Left renal pelvis (tissue), 4 donors: ENCODE measurements around the gene CXorf58. TPM values are rescaled to one million over a fixed set of nuclear protein-coding genes. Genes with fewer than 3 reads are reported as not detected.
"Not testable (repeated sequence)": the region's sequence is repeated elsewhere in the genome, so short reads cannot be mapped to it uniquely, and the experiment has no call there.

Experiments used
- DNase-seq, 4 donors: peaks; one replicate each; pipeline ENCODE4 v3.0.0-alpha.2; 2013; ENCODE audit warnings: low read depth in 4 of 4, low spot score in 3 of 4
- polyA plus RNA-seq, 4 donors: library from polyadenylated mRNA; unstranded; fragments of 120-200 nt; gene quantifications; one replicate each; pipeline ENCODE4 v1.2.1, GENCODE V29; 2013; ENCODE audit not compliant: insufficient read length in 4 of 4

Gene CXorf58, protein sequence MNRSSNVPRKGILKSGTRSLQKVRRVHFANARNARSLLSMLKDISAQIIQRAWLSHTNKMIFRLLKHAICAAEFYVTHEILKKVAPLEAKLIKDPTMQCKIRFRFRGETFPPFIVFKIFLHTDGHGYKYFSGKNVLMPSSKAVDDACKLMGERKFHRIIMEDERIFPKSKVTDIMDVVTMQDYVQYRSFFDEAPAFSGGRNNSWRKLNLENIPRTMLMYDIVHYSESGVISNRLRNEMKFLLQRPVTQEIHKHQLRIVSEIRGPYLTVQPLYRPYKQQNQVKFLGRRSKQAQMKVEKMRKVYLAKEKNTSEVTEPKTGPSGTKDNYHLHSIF
- under 1 TPM in 3 of 4 donors, not detected in 1; 0.15 to 0.23 (median 0.17) TPM for polyA plus RNA-seq

DNA sequence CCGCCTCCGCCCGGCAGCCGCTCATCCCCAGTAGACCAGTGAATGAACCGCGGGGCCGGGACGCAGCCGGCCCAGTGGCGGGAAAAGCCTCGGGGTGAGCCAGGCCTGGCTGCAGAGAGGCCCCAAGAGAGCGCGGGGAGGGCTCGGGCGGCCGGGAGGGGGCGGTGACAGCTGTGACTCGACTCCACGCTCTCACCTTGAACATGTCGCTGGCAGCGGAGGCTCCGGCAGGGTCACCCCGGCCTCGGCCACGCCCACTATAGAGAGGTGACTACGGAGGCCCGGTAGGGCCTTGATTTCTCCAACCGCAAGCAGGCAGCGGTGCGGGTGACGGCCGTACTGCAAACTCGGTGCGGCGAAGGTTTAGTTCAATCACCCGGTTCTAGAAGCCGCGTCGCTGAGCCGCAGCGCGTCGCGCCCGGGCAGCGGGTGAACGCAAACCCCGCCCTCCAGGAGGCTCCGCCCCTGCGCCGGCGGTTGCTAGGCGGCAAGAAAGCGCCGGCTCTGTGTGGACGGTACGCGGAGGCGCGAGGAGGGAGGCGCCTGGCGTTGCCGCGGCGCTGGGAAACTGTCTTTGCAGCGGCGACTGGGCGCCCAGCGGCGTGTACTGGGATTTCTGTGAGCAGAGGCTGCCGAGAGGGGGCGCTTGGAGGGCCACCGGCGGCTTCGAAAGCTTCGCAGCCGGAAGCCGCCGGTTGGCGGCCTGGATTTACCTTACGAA lies at the start of gene CXorf58, which contains the start of gene APOO:
TSS of gene CXorf58 (plus strand) at position 509 of the 721 bp plus-strand sequence. CDS start 2,297 bp downstream, outside the sequence.
TSS of gene APOO (minus strand) at position 441 of the 721 bp plus-strand sequence. CDS start at position 205, 236 bp downstream.
- DNase-seq = peak; percentile 74 to 81 (median 78)

DNA sequence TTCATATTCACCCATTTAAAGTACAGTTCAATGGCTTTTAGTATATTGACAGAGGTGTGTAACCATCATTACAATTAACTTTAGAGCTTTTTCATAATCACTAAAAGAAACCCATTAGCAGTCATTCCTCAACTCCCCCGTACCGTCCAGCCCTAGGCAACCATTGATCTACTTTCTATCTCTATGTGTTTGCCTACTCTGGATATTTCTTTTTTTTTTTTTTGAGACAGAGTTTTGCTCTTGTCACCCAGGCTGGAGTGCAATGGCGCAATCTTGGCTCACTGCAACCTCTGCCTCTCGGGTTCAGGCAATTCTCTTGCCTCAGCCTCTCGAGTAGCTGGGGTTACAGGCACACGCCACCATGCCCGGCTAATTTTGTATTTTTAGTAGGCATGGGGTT lies 48.6 kb upstream of the CXorf58 start:
- DNase-seq = not testable (repeated sequence)

DNA sequence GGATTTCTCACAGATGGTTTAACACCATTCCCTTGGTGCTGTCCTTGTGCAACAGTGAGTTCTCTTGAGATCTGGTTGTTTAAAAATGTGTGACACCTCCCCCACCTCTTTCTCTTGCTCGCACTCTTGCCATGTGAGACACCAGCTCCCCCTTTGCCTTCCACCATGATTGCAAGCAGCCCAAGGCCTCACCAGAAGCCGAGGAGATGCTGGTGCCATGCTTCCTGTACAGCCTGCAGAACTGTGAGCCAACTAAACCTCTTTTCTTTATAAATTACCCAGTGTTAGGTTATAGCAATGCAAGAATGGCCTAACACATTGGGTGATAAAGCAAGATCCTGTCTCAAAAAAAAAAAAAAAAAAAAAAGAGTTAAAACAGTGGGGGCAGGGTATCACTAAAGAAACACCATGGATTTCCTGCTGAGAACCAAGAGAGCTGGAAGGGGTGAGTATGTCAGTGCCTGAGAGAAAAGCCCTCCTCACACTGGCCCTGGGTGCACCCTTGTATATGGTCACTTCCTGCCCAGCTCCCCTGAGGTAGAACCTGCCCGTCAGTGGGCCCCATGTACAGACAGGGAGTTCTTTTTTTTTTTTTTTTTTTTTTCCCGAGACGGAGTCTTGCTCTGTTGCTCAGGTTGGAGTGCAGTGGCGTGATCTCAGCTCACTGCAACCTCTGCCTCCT lies 46.5 kb upstream of the CXorf58 start:
- no peak for DNase-seq

DNA sequence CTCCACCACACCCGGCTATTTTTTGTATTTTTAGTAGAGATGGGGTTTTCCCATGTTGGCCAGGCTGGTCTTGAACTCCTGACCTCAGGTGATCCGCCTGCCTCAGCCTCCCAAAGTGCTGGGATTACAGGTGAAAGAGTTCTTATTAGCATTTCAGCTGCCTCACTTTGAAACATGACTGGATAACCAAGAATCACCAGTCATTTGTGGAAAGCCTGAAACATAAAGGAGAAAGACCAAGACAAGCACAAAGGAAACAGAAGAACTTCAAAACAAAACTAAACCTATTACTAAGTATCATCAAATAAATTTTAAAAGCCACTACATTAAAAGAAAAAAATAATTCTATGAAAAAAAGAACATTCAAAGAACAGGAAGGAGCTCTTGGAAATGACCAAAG lies 45.9 kb upstream of the CXorf58 start:
- not testable (repeated sequence) for DNase-seq

DNA sequence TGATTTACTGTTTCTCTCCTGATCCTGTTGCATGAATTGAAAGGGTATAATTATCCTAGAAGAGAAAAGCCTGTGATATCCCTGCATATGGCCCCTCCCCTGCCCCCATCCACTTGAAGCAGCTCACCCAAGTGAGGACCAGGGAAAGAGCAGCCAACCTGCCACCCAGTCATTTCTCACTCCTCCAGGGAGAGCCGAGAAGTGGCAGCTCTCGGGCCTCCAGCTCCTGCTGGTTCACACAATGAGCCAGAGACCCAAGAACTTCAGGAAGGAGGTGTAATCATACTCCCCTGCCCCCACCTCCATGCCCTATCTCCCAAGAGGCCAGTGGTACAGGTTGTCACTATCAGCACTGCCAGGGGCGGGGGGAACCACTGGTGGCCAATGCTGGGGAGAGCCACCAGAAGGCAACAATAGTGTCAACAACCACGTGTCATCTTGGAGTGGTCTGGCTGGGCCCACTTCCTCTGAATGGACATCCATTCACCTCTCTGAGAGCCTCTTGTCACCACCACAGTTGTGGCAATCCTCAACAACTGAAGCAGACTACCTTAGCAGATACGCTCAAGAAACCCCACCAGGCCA lies 43.0 kb upstream of the CXorf58 start:
- DNase-seq = no peak

DNA sequence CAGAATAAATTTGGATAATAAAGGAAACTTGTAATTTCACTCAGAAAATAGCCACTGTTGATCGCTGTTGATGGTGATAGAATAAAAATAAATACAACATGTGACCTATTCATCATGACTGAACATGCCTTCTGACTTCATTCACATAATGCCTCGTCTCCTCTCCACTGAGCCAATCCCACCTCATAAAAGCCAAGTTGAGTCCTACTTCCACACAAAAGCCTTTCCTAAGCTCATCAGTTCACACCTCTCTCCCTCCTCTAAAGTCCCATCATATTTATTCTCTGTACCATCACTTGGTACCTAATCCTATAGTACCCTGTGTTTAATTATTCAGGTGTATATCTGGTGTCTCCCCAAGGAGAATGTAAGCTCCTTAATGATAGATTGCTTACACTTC lies 37.8 kb upstream of the CXorf58 start:
- no peak for DNase-seq

DNA sequence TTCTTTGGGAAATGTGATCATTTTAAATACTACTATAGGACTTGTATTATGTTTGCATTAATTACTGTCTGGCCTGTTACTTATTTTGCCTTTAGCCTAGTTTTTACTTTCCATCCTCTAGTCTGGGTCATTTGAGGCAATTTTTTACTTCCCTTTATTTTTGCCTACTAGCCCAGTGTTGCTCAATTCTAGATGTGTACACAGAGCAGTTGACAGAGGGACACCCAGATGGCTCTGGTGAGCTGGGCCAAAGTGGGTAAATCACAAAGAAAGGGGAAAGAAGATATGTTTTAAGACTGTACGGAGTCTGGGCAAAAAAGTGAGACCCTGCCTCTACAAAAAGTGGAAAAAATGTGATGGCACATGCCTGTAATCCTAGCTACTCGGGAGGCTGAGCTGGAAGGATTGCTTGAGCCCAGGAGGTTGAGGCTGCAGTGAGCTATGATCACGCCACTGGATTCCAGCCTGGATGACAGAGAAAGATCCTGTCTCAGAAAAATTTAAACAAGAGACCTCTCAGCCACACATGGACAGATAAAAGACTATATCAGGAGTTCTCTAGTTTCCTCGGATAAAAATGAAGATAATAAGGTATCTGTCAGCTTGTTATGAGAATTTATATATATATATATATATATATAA lies 35.8 kb upstream of the CXorf58 start:
- DNase-seq = no peak

DNA sequence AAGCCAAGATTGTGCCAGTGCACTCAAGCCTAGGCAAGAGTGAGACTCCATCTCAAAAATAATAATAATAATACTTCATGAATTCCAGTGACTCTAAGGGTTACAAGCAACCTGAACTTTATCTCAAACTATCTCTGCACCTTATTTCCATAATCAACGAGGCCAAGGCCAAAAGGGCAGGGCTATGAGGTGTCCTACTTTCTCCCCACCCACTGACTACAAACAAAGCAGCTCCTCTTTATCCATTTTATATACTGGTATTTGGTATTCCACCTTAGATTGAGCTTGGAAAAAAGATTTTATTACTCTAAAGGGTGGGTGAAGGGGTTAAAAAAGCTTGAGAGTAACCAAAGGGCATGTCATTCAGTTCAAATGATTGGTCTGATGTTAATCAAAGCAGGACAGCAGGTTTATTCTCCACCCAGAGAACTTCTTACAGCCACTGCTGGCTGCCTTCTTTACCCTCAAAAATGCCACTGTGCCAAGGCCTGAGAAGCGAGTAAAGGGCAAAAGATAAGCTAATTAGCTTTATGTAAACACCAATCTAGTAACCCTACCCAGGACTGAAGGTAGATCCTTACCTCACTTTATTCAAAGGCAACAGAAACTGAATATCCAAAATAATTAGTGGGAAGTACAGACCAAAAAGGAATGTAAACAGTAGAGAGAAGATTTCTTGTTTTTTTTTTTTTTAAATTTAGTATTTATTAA lies 28.3 kb upstream of the CXorf58 start:
- DNase-seq = no peak

DNA sequence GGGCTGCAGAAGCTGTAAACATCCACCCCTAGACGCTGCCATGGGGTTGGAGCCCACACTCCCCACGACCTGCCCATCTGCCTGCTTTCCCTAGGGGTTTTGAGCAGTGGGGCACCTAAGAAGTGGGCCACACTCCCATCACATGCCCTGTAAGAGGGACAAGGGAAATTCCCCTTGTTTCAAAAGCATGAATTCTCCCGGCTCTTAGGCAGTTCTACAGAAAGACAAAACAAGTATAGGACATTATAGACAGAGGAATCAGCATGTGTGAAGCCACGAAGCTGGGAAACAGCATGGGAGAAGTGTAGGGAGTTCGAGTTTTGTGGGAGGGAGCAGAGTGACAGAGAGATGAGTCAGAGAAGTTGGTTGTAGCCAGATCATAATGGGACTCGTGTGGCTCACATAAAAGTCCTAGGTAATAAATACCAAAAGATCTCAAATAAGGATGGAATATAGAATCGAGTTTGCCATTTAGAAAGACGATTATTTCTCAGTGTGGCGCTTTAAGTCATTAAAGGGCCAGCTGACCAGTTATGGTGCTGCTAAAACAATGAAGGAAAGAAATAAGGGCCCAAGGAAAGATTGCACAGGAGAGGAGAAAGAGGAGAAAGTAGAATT lies 24.0 kb upstream of the CXorf58 start:
- no peak for DNase-seq

DNA sequence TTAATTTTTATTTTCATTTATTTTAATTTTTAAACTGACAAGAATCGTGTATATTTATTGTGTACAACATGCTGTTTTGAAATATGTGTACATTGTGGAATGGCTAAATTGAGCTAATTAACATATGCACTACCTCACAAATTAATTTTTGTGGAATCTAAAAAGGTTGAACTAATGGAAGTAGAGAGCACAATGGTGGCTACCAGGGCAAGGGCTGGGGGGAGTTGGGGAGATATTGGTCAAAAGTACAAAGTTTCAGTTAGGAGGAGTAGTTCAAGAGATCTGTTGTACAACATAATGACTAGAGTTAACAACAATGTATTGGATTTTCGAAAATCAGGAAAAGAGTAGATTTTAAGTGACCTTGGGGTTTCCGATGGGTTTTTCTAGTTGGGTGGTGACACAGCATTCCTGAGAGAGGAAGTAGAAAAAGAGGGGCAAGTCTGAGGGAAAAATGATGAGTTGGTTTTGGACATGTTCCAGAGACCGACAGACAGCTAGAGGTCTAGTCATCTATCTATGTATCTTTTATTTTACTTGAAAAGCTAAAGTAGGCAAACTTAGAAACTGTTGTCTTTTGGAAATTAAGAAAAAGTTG lies 23.3 kb upstream of the CXorf58 start:
- no peak for DNase-seq

DNA sequence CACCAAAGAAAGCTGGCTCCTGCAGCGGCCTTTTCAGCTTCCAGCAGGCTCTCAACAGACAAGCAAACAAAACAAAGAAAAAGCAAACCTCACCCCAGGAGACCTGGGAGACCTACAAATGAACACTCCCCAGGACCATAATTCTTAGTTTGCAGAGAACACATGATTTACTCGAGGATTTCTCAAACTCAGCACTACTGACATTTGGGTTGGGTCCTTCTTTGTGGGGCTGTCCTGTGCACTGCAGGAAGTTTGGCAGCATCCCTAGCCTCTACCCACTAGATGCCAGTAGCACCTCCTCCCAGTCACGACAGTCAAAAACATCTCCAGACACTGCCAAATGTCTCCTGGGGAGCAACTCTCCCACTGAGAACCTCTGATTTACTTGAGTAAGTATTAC lies 22.0 kb upstream of the CXorf58 start:
- no peak for DNase-seq

DNA sequence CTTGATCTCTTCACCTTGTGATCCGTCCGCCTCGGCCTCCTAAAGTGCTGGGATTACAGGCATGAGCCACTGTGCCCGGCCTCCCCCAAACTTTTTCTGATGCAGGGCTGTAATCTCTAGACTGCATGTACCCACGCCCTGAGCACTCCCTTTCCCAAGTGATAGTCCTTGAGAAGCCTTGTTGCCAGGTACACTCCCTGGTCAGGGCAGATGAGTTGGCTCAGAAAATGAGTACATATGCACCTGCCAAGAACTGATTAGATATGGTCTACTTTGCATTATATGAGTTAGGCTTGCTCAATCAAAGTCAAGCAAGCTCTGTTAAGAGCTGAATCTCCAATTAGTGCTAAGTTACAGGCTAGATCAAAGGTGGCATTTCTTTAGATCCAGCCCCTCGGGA lies 20.4 kb upstream of the CXorf58 start:
- DNase-seq = no peak

DNA sequence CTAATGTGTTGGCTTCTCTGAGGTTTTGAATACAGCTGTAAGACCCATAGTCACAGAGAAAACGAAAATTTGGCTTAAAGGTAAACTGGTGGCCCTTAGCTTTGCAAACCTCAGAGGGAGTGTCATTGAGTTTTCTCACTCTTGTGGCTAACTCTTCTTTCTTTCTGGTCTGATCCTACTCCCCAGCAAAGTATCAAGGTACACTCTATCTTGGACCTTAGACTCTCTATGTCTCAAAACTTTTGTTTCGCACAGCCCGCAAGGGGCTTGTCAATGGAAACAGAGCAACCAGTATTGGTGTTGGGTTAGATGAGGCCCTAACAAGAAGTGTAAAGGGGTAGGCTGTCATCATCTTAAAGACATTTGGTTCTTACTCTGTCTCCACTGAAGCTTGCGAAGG lies 19.9 kb upstream of the CXorf58 start:
- DNase-seq = no peak

DNA sequence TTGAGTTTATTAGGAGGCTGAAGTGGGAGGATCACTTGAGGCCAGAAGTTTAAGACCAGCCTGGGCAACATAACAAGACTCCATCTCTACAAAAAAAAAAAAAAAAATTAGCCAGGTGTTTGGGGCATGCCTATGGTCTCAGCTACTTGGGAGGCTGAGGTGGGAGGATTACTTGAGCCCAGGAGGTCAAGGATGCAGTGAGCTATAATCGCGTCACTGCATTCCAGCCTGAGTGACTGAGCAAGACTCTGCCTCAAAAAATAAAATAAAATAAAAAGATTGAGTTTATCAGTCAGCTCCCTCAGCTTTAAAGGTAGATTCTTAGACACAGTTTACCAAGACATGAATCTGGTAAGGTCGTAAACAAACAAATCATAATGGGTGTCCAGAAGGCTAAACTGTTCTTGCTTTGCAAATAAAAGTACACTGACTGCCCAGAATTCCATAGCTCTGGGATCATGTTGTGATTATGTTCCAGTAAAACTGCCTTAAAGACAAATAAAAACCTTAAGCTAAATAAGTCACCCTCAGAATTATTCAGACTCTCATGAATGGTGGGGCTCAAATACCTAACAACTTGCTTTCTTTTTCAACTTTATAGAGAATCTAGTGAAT lies 18.8 kb upstream of the CXorf58 start:
- DNase-seq = no peak

DNA sequence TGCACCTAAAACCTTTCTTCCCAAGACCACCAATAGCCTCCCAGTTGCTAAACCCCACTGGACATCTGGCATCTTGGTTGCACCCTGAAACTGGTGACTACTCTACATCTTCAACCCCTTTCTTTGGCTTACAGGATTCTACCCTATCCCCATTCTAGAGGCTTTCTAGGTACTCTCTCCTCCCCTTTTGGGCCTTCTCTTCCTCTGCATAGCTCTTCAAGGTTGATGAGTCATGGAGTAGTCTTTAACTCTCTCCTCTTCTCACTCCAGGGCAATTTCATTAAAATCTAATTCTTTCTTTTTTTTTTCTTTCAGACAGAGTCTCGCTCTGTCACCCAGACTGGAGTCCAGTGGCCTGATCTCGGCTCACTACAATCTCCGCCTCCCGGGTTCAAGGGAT lies 16.9 kb upstream of the CXorf58 start:
- no peak for DNase-seq

DNA sequence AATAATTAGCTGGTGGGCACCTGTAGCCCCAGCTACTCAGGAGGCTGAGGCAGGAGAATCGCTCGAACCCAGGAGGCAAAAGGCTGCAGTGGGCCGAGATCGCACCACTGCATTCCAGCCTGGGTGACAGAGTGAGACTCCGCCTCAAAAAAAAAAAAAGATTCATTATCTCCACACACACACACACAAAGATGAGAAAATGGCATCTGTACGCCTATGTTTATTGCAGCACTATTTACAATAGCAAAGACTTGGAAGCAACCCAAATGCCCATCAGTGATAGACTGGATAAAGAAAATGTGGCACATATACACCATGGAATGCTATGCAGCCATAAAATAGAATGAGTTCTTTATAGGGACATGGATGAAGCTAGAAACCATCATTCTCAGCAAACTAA lies 12.8 kb upstream of the CXorf58 start:
- not testable (repeated sequence) for DNase-seq

DNA sequence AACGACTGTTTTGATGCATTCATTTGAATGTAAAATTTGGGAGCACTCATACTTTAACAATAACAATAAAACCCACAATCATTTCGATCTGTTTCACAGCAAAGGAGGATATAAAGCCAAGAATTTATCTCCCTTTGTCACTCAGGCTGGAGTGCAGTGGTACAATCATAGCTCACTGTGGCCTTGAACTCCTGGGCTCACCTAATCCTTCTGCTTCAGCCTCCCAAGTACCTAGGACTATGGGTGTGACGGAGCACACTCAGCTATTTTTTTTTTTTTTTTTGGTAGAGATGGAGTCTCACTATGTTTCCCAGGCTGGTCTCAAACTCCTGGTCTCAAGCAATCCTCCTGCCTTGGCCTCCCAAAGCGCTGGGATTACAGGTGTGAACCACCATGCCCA lies 11.3 kb upstream of the CXorf58 start:
- not testable (repeated sequence) for DNase-seq

DNA sequence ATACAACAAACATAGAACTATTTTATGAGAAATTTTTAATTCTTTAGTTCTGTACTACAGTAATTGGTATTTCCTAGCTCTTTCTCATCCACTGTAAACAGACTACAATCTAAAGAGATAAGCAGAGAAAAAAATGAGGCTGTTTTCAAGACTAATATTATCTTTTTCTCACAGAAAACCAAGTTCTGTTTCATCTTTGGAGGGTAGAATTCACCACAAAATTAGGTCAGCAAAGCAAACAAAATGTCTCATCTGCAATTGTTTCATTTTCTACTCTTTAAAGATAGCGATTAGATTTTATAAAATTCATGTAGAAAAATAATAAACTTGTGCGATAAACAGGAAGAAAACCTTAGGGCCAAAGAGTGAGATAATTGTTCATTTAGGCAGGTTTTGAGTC lies 10.8 kb upstream of the CXorf58 start:
- no peak for DNase-seq
